T-helper 2 cell (primary cell): ENCODE data around the gene GBX1.
A peak's percentile ranks its signal among the peaks of the same experiment; 100 is the strongest.

Source experiments
- DNase-seq, 5 experiments: peaks; one replicate each; pipeline versions ENCODE4 v3.0.0 to v3.0.0-alpha.2; 2012 to 2022

Gene GBX1

GRCh38 chr7:151138153-151138851, 29.2 kb downstream of the GBX1 start:
- no peak for DNase-seq

GRCh38 chr7:151137791-151138152, 29.7 kb downstream of the GBX1 start:
- DNase-seq = no peak

GRCh38 chr7:151137076-151137675, 30.3 kb downstream of the GBX1 start:
- DNase-seq = no peak

GRCh38 chr7:151135866-151136843, 31.3 kb downstream of the GBX1 start:
- peak in 1 of 5 experiments; percentile 1 for DNase-seq

- DNase-seq = peak in 1 of 5 experiments; percentile 1
Measured at GRCh38 chr7:151135525-151135845, 32.0 kb downstream of the GBX1 start.

- peak in 1 of 5 experiments; percentile 1 for DNase-seq
Measured at GRCh38 chr7:151134743-151135524, 32.6 kb downstream of the GBX1 start.

- peak in 1 of 5 experiments; percentile 1 for DNase-seq
Measured at GRCh38 chr7:151133986-151134742, 33.3 kb downstream of the GBX1 start.

GRCh38 chr7:151133266-151133985, 34.1 kb downstream of the GBX1 start:
- DNase-seq = no peak

GRCh38 chr7:151132461-151133205, 34.9 kb downstream of the GBX1 start:
- DNase-seq = no peak

- DNase-seq = no peak
Measured at GRCh38 chr7:151131592-151132293, 35.8 kb downstream of the GBX1 start.

GRCh38 chr7:151131224-151131591, 36.3 kb downstream of the GBX1 start:
- DNase-seq = no peak

- no peak for DNase-seq
Measured at GRCh38 chr7:151130741-151131157, 36.7 kb downstream of the GBX1 start.

- no peak for DNase-seq
Measured at GRCh38 chr7:151129960-151130591, 37.4 kb downstream of the GBX1 start.

- no peak for DNase-seq
Measured at GRCh38 chr7:151129117-151129959, 38.2 kb downstream of the GBX1 start.

- no peak for DNase-seq
Measured at GRCh38 chr7:151128716-151129115, 38.8 kb downstream of the GBX1 start.

GRCh38 chr7:151128144-151128543, 39.4 kb downstream of the GBX1 start:
- DNase-seq = no peak

GRCh38 chr7:151126491-151127137, 40.9 kb downstream of the GBX1 start:
- no peak for DNase-seq
